Measurements from ENCODE around the gene DONSON.

Gene DONSON

DNA sequence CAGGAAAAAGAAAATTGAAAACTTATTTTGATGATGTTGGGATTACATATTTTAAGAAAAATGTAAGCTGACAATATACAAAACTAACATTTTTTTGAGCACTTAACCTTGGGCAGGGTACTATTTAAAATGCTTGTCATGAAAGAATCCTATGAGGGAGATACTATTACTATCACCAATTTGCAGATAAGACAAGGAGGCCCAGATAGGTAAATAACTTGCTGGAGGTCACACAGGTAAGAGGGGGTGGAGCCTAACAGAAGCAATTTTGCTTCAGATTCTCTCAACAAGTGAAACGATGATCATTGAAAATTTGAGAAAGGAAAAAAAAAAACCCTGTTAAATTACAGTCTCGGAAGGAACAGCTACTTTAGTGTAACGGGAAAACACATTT, 47.8 kb downstream of the DONSON start:
- DNase-seq, result no peak

DNA sequence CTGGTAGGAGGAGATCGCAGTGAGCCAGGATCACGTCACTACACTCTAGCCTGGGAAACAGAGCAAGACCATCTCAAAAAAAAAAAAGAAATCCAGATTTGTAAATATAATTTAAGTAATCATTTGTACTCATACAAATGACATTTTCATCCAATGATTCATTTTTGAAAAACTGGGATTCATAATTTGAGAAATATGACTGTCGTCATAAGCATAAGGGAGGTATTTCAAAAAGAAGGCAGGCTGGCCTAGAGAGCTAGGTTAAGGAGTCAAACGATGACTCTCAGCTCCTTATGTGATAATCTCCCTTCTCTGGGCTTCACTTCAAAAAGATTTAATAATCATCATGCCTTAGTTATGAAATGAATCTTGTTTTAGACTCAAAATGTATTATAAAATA, 48.9 kb downstream of the DONSON start:
- DNase-seq, result no peak

DNA sequence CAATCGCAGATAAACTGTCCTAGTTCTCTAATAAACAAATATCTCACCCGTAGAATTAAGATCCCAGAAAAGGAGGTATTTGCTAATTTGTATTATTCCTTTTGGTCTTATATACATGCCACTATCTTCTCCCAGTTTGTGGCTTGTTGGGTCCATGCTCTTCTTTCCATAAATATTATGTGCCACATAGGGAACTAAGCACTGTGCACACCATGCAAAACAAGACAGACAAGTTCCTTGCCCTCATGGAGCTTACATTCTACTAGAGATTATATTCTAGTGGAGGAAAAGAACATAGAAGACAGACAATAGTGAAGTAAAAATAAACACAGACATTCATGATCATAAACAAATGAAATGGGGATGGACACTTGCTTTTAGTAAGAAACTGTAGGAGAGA, 51.3 kb downstream of the DONSON start:
- DNase-seq, result no peak

DNA sequence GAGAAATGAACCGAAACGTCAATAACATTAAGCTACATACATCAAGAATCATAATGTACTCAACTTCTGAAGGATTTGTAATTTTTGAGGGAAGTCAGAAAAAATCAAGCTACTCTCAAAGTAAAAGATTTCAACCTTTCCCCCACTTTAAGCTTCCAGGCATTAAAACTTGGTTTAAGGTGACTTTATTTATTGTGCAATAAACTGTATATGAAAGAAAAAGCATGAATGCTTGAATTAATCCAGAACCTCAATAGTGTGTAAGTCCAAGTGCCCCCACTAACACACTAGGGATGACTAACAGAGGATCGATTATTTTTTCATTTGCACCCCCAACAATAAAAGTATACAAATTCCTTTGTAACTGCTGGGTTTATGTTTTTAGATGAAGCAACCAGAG, 57.5 kb downstream of the DONSON start:
- no peak for DNase-seq

Data from NCI-H524 treated with DMSO at 0.1 percent for 48 hours (cell line).